Activated CD8-positive, alpha-beta memory T cell treated with anti-CD3 and anti-CD28 coated beads, Interleukin-2, amount 50 U/mL, for 24 hours (primary cell): ENCODE measurements around the gene MARK3.

Experiments used
- DNase-seq: peaks from one replicate; pipeline ENCODE4 v3.0.0-alpha.2; 2020; ENCODE audit errors: extremely low read depth

MARK3 gene

DNA sequence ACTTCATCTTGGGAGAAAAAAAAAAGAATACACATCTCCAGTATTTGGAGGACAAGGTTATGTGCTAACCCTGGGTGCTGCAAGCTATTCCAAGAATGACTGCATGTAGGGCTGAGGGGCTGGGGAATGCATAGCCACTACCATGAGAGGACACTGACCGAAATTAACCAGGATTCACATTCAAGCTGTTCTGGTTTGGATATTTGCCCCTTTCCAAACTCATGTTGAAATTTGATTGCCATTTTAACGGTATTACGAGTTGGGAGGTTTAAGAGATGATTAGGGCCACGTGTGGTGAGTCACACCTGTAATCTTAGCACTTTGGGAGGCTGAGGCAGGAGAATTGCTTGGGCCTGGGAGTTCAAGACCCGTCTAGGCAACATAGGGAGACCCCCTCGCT lies 18.5 kb upstream of the MARK3 start:
- no peak for DNase-seq

DNA sequence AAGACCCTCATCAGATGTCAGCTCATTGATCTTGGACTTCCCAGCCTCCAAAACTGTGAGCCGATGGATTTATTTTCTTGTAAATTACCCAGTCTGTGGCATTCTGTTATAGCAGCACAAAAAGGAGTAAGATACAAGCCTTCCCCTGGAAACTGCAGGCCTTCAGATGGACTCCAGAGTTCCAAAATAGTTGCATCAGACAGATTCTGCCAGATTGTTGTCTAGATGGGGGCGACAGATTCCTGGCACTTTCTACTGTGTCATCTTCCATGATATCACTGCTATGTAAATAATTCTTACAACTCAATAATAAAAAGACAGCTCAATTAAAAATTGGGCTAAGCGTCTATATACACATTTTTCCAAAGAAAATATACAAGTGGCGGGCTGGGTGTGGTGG lies 17.2 kb upstream of the MARK3 start:
- no peak for DNase-seq

DNA sequence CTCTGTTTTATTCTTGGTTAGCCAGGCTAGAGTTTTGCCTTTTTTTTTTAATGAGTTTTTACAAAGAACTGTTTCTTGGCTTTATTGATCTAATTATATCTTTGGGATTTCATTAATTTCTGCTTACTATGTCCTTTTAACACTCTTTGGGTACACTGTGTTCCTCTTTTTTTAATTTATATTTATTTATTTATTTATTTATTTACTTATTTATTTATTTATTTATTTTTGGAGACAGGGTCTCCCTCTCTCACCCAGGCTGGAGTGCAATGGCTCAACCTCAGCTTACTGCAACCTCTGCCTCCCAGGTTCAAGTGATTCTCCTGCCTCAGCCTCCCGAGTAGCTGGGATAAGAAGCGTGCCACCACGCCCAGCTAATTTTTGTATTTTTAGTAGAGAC lies 15.1 kb upstream of the MARK3 start:
- DNase-seq, result no peak

DNA sequence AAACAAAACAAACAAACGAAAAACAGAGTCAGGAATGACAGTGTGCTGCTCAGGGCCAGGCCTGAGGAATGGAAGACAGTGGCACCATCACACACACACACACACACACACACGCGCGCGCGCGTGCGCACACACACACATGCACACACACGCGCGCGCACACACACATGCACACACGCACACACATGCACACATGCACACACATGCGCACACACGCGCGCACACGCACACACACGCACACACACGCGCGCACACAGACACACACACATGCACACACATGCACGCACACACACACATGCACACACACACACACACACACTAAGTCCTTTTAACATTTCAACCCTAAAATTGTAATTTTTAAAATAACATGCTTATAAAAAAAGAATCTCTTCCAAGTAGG lies 13.2 kb upstream of the MARK3 start:
- DNase-seq, result no peak

DNA sequence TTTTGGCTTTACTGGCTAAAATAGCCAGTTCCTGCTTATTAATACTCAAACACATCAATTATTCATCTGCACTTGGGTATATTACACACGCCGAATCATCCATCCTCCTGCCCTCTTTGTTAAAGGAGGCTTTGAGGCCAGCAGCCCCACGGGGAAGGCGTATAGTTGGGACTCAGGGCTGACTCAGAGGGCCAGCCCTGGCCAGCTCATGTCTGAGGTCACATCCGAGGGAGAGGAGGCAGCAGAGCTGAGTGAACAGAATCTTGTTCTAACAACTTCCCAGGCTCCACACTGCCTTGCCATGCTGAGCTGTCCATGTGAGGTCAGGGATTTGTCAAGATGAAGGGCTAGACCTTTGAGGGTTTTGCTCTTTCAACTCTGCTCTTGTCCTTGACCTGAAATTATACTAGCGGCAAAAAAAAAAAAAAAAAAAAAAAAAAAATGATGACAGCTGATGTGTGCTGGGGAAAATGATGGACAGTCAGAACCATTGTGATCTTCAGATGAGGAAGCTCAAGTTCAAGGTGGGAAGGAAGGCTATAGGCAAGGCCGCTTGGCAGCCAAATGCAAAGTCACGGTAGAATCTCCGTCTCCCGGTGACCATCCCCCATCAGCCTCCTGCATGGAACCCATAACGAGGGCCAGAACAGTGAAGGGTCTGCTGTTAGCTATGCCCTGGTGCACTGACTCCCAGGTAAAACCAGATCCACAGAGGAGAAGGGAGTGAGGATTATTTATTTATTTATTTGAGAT lies 12.5 kb upstream of the MARK3 start:
- DNase-seq, result no peak

DNA sequence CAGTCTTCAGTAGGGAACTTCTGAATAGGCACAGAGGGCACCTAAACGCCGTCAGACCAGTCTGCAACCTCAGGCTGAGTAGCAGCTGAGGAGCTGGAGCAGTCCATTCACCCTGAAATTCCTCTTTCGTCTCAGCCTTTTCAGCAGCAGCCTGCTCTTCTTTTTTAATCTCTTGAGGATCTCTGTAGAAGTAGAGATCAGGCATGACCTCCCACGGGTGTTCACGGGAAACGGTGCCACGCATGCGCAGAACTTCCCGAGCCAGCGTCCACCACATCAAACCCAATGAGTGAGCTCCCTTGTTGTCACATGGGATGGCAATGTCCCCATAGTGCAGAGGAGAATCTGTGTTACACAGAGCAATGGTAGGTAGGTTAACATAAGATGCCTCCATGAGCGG lies 11.1 kb upstream of the MARK3 start:
- no peak for DNase-seq

DNA sequence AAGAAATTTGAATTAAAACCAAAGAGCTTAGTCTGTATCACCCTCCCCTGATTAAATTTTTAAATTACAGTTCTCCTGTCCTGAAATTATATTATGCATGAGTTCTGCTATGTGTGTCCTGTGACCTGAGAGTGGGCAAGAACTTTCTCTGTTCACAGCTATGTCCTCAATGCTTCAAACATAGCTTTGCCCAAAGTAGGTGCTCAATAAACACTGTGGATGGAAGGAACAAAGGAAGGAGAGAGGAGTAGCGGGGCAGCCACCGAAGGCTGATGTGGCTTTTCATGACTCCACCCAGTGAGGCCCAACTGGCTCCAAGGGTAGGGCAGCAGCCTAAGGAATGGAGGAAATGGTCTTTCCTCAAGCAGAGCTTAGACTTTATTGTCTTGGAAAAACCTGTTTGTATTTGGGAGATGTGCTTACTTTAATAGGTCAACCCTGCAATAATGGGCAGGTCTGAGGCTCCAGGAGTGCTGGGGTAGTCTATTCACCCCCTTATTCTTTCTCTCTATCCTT lies 7.6 kb upstream of the MARK3 start:
- DNase-seq, result no peak

DNA sequence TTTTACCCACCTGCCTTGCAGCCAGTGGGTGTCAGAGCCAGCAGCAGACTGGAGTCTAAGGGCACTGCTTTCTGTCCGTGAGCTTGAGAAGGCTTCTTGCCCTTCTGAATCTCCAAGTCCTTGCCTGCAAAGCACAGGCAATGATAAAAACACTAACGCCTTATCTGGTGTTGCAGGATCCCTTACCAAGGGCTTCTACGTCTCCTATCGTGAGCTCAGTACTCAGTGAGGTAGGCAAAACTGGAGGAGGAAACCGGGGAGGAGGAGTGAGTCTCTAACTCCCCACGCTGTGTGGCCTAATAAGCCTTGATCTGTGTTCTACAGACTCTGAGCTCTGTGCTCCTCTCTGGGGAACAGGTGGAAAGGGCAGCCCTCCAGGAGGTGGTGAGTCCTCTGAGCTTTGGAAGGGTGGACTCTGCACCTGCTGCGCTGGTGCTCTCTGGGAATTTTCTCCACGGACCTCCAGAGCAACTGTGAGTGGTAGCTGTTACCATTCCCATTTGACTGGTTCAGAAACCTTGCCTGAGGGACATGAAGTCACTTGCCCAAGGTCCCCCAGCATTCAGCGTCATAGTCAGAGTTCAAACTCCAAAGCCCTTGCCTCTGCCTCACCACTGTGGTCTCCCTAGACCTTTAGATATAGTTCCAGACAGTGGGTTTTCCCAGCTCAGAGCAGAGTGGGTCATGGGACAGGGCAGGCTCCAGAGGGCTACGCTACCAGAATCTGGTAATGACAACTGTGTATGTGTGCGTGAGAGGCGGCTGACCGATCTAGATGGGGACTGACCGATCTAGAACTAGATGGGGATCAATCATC lies 7.0 kb upstream of the MARK3 start:
- no peak for DNase-seq

DNA sequence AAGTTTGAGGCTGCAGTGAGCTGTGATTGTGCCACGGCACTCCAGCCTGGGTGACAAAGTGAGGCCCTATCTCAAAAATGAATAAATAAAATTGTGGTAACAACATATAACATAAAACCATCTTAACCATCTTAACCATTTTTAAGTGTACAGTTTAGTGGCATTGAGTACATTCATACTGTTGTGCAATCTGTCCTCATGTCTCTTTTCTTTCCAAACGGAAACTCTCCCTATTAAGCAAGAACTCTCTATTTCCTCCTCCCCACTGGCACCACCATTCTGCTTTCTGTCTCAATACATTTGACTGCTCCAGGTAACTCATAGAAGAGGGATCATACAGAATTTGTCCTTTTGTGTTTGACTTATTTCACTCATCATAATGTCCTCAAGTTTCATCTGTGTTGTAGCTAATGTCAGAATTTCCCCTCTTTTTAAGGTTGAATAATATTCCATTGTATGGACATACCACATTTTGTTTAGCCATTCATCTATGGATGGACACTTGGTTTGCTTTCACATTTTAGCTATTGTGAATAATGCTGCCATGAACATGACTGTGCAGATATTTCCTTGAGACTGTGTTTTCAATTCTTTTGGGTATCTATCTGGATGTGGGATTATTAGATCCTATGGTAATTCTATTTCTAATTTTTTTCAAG lies 4.4 kb upstream of the MARK3 start:
- no peak for DNase-seq

DNA sequence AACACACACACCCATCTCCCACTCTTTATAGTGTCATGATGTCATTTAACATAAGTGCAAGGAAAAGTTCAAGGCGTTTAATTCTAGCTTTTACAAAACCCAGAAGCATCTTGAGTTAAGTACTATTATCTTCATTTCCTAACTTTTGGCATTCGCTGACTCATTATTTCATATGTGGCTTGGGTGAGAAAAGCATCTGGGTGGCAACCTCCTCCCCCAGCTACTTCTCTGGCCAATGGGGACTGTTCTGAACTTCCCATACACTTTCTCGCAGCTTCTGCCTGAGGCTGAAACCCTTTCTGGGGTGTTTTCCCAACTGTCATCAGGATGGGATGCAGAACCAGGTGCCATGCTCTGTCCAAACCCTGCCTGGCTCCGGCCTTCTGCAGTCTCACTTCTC lies 2.8 kb upstream of the MARK3 start:
- no peak for DNase-seq

DNA sequence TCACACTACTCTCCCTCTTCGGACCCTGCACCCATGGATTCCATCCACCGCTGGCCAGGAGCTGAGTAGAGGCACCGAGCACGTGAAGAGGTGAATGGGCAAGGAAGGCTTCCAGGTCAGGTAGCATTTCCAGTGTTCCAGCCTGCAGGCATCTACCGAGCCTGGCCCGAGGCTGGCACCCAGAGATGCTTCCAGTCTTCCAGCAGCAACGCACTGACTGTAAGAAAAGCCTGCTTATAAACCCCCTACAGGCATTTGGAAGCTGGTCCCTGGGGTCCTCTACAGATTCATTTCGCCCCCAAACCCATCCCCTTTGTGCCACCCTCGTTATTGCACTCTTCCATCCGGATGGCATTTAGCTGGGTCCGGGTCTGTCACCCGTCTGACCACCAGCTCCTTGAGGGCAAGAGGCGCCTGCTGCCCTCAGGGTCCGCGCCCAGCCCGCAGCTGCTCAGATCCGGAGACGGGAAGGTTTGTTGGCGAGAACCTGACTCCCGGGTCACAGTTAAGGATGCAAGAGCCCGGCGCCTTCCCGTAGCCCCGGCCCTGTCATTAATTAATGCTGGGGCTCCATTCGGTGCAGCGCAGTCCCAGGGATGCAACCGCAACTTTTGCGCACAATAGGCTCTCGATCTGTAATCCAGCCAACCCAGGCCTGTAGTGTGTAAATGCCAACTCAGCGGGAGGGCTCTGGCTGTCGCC lies 614 bp upstream of the MARK3 start:
- no peak for DNase-seq

DNA sequence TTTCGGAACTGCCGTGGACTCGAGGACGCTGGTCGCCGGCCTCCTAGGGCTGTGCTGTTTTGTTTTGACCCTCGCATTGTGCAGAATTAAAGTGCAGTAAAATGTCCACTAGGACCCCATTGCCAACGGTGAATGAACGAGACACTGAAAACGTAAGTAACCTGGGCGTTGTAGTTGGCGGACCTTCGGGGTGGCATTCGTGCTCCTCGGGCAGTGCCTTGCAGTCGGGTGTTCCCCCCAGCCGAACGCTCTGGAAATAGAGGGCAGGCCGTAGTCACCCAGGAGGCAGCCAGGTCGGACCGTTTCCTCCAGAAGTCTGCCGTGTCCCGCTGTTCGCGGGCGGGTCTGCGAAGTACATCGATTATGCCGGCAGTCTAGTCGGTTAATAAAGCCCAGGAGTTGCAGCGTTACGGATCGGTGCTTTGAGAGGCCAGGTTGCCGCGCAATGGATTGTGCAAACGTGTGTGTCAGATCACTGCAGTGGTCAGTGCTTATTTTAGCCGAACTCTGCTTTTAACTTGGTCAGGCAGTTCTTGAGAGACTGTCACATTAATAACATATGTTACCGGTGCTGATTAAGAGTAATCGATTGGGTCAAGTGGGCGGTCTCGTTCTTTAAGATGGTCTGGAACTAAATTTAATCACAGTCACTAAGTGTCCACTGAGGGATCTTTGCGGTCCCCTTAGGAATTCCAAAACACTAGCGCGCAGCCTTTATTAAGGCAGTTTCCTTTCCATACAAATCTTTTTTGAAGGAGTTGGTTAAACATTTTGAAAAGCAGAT lies 906 bp downstream of the MARK3 start:
- DNase-seq, result no peak

DNA sequence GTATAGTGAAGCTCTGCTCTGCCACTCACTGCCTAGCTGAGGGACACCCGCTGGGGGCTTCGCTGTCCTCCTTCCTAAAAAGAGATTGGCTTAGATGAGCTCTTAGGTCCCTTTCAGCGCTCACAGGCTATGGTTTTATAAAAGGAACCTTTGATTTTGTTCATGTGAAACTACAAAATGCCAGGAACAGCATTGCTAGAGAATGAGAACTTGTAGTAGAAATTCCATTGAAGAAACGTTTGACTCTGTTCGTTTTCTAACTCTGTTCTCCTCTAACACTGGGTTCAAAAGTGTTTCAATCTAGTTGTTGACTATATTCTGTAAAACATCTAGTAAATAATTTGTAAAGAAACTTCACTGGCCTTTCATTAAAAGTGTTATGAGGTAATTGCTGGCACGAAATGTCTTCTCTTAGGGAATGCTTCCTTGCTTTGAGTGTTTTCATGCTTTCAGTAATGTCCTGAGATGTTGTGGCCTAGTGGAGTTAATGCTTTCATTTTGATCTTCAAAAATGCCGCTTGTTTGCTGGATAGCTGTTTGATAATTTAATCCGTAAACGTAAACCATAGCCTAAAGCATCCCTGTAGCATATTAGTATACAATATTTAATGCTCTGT lies 1.6 kb downstream of the MARK3 start:
- no peak for DNase-seq

DNA sequence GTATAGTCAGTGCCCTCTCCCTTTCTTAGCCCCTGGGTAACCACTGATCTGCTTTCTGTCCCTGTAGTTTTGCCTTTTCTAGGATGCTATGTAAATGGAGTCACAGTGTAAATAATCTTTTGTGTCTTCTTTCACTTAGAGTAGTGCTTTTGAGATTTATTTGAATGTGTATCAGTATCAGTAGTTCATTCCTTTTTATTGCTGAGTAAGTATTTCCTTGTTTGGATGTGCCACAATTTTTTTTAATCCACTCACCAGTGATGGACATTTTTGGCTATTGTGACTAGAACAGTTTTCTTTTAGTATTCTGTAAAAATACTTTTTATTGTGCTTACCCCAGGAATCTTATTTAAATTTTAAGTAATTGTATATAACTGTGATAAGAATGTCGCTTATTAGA lies 3.4 kb downstream of the MARK3 start:
- no peak for DNase-seq

DNA sequence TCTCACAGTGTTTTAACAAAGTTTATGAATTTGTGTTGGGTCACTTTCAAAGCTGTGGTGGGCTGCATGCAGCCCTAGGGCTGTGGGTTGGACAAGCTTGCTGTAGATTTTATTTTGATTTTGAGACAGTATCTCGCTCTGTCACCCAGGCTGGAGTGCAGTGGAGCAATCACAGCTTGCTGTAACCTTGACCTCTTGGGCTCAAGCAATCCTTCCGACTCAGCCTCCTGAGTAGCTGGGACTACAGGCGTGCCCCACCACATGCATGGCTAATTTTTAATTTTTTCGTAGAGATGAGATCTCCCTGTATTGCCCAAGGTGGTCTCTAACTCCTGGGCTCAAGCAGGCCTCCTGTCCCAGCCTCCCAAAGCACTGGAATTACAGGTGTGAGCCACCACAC lies 5.4 kb downstream of the MARK3 start:
- no peak for DNase-seq

DNA sequence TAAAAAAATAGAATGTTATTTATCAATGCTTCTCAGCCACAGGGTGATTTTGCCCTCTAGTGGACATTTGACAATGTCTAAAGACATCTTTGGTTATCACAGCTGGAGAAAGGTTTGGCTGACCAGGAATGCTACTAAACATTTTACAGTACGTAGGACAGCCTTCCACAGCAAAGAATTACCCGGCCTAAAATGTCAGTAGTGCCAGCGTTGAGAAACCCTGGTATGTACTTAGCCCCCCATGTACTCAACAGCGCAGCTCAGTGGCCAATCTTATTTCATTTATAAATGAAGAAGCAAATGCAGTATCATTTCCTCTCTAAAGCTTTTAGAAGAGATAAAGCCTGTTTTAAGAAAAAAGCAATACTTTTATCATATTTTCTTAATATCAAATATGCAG lies 5.8 kb downstream of the MARK3 start:
- DNase-seq, result no peak

DNA sequence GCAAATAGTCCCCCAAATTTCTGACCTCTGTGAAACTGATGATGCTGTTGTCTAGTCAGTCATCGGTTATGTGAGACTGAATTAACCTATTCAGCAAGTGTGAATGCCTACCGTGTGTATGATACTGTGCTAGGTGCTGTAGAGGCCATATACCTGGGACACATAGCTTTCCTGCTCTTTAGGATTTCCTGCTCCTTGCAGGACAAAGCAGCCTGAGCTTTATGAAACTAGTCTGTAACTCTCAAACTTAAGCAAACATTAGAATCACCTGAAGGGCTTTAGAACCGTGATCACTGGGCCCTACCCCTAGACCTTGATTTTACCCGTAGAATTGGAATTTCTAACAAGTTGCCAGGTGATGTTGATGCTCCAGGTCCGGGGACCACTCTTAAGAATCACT lies 6.9 kb downstream of the MARK3 start:
- DNase-seq, result no peak

DNA sequence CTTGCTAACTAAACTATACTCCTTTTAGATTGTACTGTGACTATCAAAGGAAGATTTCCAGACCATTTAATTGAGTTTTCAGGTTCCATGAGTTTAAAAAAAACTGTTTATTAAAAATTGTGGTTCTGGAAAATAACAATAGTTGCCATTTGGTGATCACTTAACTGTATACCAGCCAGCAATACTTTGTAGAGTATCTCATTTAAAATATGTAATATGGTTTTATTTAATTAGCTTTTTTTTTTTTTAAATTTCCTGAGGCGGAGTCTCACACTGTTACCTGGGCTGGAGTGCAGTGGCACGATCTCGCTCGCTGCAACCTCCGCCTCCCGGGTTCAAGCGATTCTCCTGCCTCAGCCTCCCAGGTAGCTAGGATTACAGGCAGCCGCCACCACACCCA lies 7.4 kb downstream of the MARK3 start:
- no peak for DNase-seq

DNA sequence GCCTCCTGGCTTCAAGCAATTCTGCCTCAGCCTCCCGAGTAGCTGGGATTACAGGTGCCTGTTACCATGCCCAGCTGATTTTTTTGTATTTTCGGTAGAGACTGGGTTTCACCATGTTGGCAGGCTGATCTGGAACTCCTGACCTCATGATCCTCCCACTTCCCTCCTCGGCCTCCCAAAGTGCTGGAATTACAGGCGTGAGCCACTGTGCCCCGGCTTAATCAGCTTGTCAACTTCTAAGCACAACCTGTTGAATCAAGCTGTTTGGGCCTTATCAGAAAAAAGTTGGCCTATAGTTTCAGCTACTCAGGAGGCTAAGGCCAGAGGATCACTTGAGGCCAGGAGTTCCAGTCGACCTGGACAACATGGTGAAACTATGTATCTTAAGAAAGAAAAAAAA lies 7.9 kb downstream of the MARK3 start:
- DNase-seq, result no peak

DNA sequence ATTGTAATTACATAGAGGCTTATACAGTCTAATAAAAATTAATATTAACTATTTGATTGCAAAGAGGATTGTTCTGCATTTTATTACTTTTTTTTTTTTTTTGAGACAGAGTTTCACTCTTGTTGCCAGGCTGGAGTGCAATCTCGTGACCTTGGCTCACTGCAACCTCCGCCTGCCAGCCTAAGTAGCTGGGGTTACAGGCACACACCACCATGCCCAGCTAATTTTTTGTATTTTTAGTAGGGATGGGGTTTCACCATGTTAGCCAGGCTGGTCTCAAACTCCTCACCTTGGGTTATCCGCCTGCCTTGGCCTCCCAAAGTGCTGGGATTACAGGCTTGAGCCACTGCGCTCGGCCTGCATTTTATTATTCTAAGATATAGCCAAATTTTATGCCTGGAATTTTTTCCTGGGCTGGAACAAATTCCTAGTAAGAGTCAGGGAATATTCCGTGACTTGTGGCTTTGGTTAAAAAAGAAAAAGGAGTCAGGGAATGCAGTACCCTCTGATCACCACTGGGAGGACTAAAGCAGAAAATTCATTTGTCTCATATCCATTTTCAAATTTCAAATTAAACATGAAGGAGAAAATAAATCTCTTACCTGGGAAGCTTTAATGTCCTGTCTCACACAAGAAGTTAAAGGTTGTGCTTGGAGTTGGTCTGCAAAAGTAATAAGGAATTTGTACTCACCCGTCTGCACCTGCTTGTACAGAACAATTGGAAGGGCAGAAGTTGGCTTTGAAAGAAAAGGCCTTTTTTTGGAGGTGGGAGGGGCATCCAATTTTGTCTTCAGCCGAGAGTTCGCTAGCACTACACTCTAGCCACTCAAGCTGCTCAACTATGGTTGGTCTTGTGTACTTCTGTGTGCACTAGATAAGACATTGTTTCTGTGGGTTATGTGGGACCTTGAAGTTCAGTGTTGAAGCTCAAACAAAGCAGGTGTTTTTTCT lies 8.7 kb downstream of the MARK3 start:
- no peak for DNase-seq
